ENCODE results near the gene CMSS1.
A peak's percentile ranks its signal among the peaks of the same experiment; 100 is the strongest.

CMSS1 gene

GRCh38 chr3:100040451-100041225 is 223.0 kb downstream of the CMSS1 start:
- H3K4me3 ChIP-seq (ENCODE audit: low read depth, low read length): no peak overlapping the region
- DNase-seq (ENCODE audit: low read depth): no peak
- no peak for TF ChIP-seq CTCF (IDR thresholded peaks at IDR 0.05; ENCODE audit: insufficient read depth, low read depth, low read length, missing control alignments)

- TF ChIP-seq CTCF (IDR thresholded peaks at IDR 0.05; ENCODE audit: insufficient read depth, low read depth, low read length, missing control alignments): no peak
- DNase-seq (ENCODE audit: low read depth): no peak
- no peak overlapping the region for H3K4me3 ChIP-seq (ENCODE audit: low read depth, low read length)
Measured at GRCh38 chr3:100041328-100041749, 223.7 kb downstream of the CMSS1 start.

- TF ChIP-seq CTCF (IDR thresholded peaks at IDR 0.05; ENCODE audit: insufficient read depth, low read depth, low read length, missing control alignments): no peak
- DNase-seq (ENCODE audit: low read depth): no peak
- no peak overlapping the region for H3K4me3 ChIP-seq (ENCODE audit: low read depth, low read length)
Measured at GRCh38 chr3:100042166-100042981, 224.7 kb downstream of the CMSS1 start.

GRCh38 chr3:100043271-100043670 is 225.6 kb downstream of the CMSS1 start:
- DNase-seq (ENCODE audit: low read depth): no peak
- H3K4me3 ChIP-seq (ENCODE audit: low read depth, low read length): no peak overlapping the region
- TF ChIP-seq CTCF (IDR thresholded peaks at IDR 0.05; ENCODE audit: insufficient read depth, low read depth, low read length, missing control alignments): no peak

- TF ChIP-seq CTCF (IDR thresholded peaks at IDR 0.05; ENCODE audit: insufficient read depth, low read depth, low read length, missing control alignments): no peak
- no peak overlapping the region for H3K4me3 ChIP-seq (ENCODE audit: low read depth, low read length)
- peak; percentile 79 for DNase-seq (ENCODE audit: low read depth)
Measured at GRCh38 chr3:100044369-100044768, 226.7 kb downstream of the CMSS1 start.

GRCh38 chr3:100045696-100046095 is 228.0 kb downstream of the CMSS1 start:
- TF ChIP-seq CTCF (IDR thresholded peaks at IDR 0.05; ENCODE audit: insufficient read depth, low read depth, low read length, missing control alignments): no peak
- no peak for DNase-seq (ENCODE audit: low read depth)
- no peak overlapping the region for H3K4me3 ChIP-seq (ENCODE audit: low read depth, low read length)

All from GM12865 (cell line).